ENCODE results near the gene PC. TPM values are rescaled to one million over a fixed set of nuclear protein-coding genes. Genes with fewer than 3 reads are reported as not detected.

PC gene
- total RNA-seq, 1 donor from 2014 or later = 45.9 TPM

DNA sequence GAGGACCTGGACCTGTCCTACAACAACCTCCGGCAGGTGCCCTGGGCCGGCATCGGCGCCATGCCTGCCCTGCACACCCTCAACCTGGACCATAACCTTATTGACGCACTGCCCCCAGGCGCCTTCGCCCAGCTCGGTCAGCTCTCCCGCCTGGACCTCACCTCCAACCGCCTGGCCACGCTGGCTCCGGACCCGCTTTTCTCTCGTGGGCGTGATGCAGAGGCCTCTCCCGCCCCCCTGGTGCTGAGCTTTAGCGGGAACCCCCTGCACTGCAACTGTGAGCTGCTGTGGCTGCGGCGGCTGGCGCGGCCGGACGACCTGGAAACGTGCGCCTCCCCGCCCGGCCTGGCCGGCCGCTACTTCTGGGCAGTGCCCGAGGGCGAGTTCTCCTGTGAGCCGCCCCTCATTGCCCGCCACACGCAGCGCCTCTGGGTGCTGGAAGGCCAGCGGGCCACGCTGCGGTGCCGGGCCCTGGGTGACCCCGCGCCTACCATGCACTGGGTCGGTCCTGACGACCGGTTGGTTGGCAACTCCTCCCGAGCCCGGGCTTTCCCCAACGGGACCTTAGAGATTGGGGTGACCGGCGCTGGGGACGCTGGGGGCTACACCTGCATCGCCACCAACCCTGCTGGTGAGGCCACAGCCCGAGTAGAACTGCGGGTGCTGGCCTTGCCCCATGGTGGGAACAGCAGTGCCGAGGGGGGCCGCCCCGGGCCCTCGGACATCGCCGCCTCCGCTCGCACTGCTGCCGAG, 99.8 kb downstream of the PC start:
- Histone ChIP-seq H3K27me3 (ENCODE audit: control insufficient read depth in 3 of 3, insufficient read depth in 3 of 3, low read length in 3 of 3) (no peaks in the 10 kb centered on the region), H3K27ac (ENCODE audit: low read depth, low read length) (no peak overlapping the region), H3K9me3 (ENCODE audit: control insufficient read depth in 3 of 3, low read length in 3 of 3) (no peaks in the 10 kb centered on the region), H3K4me3 (ENCODE audit: low read length in 3 of 3) (no peak overlapping the region), H3K36me3 (ENCODE audit: control insufficient read depth in 3 of 3, insufficient read depth in 3 of 3, low read length in 3 of 3) (peaks cover 0 to 5% (median 5%) of the 10 kb centered on the region in 3 donors), H3K9ac (ENCODE audit: low read depth in 1 of 3, low read length in 3 of 3) (no peak overlapping the region), H3K4me1 (ENCODE audit: control insufficient read depth in 3 of 3, insufficient read depth in 3 of 3, low read length in 3 of 3) (peaks cover 5 to 19% (median 11%) of the 10 kb centered on the region in 3 donors)

DNA sequence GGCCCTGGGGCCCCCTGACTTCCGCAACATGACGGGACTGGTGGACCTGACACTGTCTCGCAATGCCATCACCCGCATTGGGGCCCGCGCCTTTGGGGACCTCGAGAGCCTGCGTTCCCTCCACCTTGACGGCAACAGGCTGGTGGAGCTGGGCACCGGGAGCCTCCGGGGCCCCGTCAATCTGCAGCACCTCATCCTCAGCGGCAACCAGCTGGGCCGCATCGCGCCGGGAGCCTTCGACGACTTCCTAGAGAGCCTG, 100.3 kb downstream of the PC start:
- Histone ChIP-seq H3K9ac (ENCODE audit: low read depth in 1 of 3, low read length in 3 of 3) (no peak overlapping the region), H3K27me3 (ENCODE audit: control insufficient read depth in 3 of 3, insufficient read depth in 3 of 3, low read length in 3 of 3) (no peaks in the 10 kb centered on the region), H3K4me1 (ENCODE audit: control insufficient read depth in 3 of 3, insufficient read depth in 3 of 3, low read length in 3 of 3) (peaks cover 5 to 19% (median 11%) of the 10 kb centered on the region in 3 donors), H3K4me3 (ENCODE audit: low read length in 3 of 3) (no peak overlapping the region), H3K9me3 (ENCODE audit: control insufficient read depth in 3 of 3, low read length in 3 of 3) (no peaks in the 10 kb centered on the region), H3K27ac (ENCODE audit: low read depth, low read length) (no peak overlapping the region), H3K36me3 (ENCODE audit: control insufficient read depth in 3 of 3, insufficient read depth in 3 of 3, low read length in 3 of 3) (peaks cover 0 to 5% (median 4%) of the 10 kb centered on the region in 3 donors)

DNA sequence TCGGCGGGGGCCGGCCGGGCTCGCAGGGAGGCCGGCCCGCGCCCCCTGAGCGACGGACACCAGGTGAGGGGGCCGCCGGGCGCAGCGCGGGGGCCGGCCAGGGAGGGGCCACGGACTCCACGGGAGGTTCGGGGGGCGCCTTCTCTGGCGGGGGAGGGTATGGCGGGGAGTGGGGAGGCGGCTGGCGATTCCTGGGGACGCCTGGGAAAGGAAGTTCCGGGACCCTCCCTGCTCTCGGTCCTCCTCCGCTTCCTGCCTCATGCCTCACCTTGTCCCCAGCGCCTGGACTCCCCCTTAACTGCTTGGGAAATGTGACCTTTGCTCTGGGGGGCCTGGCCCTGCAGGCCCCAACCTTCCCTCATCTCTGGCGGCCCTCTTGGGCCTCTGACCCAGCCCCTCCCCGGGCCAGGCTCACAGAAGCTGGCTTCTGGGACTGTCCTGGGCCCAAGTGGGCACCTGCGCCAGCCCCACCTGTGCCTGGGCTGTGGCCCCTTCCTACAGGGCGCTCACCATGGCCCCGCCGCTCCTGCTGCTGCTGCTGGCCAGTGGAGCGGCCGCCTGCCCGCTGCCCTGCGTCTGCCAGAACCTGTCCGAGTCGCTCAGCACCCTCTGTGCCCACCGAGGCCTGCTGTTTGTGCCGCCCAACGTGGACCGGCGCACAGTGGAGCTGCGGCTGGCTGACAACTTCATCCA, 100.8 kb downstream of the PC start:
- peak overlapping the region in 1 of 3 donors; percentile 81 for H3K9ac ChIP-seq (ENCODE audit: low read depth in 1 of 3, low read length in 3 of 3)
- H3K27ac ChIP-seq (ENCODE audit: low read depth, low read length) = no peak overlapping the region
- H3K9me3 ChIP-seq (ENCODE audit: control insufficient read depth in 3 of 3, low read length in 3 of 3) = no peaks in the 10 kb centered on the region
- H3K4me1 ChIP-seq (ENCODE audit: control insufficient read depth in 3 of 3, insufficient read depth in 3 of 3, low read length in 3 of 3) = peaks cover 5 to 19% (median 11%) of the 10 kb centered on the region in 3 donors
- peak overlapping the region in 1 of 3 donors; percentile 89 for H3K4me3 ChIP-seq (ENCODE audit: low read length in 3 of 3)
- no peaks in the 10 kb centered on the region for H3K27me3 ChIP-seq (ENCODE audit: control insufficient read depth in 3 of 3, insufficient read depth in 3 of 3, low read length in 3 of 3)
- H3K36me3 ChIP-seq (ENCODE audit: control insufficient read depth in 3 of 3, insufficient read depth in 3 of 3, low read length in 3 of 3) = peaks cover 0 to 5% (median 4%) of the 10 kb centered on the region in 3 donors

DNA sequence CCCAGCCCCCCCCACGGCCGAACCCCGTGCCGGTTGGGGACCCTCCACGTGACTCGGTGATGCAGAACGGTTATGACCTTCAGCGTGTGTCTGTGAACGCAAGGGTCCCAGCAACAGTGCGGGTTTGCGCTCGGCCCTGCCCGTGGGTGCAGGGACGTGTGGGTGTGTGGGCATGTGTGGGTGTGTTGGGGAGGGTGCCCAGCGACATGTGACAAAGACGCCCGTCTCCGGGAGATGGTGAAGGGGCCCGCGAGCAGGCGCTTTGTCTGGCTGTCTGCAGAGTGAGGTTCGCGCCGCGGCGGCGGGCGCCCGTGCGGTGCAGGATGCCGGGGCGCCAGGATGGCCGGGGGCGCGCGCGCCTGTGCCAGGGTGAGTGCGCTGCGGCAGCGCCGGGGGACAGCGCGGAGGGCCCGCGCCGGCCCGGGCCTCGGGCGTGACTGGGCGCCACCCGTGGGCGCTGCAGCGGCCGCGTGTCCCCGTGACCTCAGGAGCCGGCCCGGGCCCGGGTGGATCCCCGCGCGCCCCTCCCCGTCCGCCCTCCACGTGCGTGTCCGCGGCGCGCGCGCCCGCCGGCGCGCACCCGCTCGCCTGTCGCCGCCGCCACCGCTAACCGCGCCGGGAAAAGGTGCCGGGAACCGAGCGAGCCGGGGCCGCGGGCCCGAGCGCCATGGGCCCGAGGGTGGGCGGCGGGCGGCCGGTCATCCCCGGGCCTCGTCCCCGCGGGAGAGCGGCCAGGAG, 101.5 kb downstream of the PC start, which contains the start of gene LRFN4:
TSS of gene LRFN4 (plus strand) at position 569 of the 738 bp plus-strand sequence. CDS start 681 bp downstream, outside the sequence.
- Histone ChIP-seq H3K36me3 (ENCODE audit: control insufficient read depth in 3 of 3, insufficient read depth in 3 of 3, low read length in 3 of 3) (peaks cover 0 to 8% (median 0%) of the 10 kb centered on the region in 3 donors), H3K27ac (ENCODE audit: low read depth, low read length) (peak within 1 kb of the TSS; percentile 89), H3K4me3 (ENCODE audit: low read length in 3 of 3) (peak within 1 kb of the TSS; percentile 80 to 92 (median 87)), H3K9ac (ENCODE audit: low read depth in 1 of 3, low read length in 3 of 3) (peak within 1 kb of the TSS; percentile 88 to 94 (median 94)), H3K27me3 (ENCODE audit: control insufficient read depth in 3 of 3, insufficient read depth in 3 of 3, low read length in 3 of 3) (no peaks in the 10 kb centered on the region), H3K9me3 (ENCODE audit: control insufficient read depth in 3 of 3, low read length in 3 of 3) (no peaks in the 10 kb centered on the region), H3K4me1 (ENCODE audit: control insufficient read depth in 3 of 3, insufficient read depth in 3 of 3, low read length in 3 of 3) (peaks cover 5 to 19% (median 11%) of the 10 kb centered on the region in 3 donors)

DNA sequence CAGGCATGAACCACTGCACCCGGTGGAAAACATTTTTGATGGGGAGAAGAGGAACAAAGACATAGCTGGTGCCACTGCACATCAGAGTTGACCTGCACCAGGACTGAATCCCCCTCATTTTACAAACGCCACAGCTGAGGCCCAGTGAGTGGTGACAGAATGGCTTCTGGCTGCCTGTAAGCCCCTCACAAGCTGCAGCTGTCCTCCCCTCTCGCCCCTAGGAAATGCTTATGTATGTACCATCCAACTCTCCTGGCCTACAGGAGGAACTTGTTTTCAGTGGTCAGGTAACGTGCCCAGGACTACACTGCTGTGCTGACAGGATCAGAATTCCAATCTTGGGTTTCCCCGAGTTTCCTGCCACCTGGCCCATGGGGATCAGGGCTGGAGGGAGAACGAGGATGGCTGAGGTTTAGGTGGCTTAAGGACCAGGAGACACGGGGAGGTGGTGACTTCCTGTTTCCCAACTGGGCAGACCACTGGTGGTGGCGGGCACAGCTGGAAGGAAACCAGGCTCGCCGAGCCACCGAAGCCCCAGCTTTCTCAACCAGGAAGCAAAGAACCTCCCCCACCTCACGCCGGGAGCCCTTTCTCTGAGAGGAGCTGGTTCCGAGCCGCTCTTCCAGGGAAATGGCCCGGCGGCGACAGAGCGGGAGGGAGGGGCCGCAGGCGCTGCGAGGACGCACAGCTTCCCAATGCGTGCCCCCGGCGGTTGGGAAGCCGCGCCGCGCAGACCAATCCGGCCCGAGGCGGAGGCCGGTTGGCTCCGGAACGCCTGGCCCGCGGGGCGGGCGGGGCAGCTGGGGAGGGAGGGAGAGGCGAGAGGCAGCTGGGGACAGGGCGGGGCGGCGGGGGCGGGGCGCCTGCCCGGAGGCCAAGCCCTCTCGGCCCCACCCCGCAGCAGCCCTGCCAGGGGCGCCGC, 102.3 kb downstream of the PC start:
- Histone ChIP-seq H3K9me3 (ENCODE audit: control insufficient read depth in 3 of 3, low read length in 3 of 3) (no peaks in the 10 kb centered on the region), H3K36me3 (ENCODE audit: control insufficient read depth in 3 of 3, insufficient read depth in 3 of 3, low read length in 3 of 3) (peaks cover 0 to 8% (median 4%) of the 10 kb centered on the region in 3 donors), H3K4me1 (ENCODE audit: control insufficient read depth in 3 of 3, insufficient read depth in 3 of 3, low read length in 3 of 3) (peaks cover 5 to 19% (median 11%) of the 10 kb centered on the region in 3 donors), H3K27me3 (ENCODE audit: control insufficient read depth in 3 of 3, insufficient read depth in 3 of 3, low read length in 3 of 3) (no peaks in the 10 kb centered on the region), H3K4me3 (ENCODE audit: low read length in 3 of 3) (peak overlapping the region; percentile 80 to 92 (median 87)), H3K27ac (ENCODE audit: low read depth, low read length) (peak overlapping the region; percentile 89), H3K9ac (ENCODE audit: low read depth in 1 of 3, low read length in 3 of 3) (peak overlapping the region; percentile 88 to 94 (median 94))

DNA sequence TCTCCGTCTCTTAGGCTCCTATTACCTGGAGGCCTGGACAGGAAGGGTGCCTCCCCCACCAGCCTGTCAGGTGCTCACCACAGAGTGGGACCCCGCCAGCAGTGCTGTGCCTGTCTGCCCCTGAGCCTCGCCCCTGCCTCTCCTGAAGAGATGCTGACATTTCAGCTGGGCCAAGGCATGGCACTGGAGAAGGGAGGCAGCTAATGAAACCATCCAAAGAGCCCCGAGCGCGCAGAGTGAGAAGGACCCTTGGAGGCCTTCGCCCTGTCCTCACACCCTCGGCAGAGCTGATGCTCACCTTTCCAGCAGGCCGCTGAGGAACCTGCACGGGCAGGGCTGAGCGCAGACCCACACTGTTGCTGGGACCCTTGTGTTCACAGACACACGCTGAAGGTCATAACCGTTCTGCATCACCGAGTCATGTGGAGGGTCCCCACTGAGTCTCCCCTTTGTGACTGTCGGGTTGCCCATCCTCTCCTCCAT, 103.4 kb downstream of the PC start:
- H3K27ac ChIP-seq (ENCODE audit: low read depth, low read length) = no peak overlapping the region
- peak overlapping the region in 1 of 3 donors; percentile 88 for H3K9ac ChIP-seq (ENCODE audit: low read depth in 1 of 3, low read length in 3 of 3)

DNA sequence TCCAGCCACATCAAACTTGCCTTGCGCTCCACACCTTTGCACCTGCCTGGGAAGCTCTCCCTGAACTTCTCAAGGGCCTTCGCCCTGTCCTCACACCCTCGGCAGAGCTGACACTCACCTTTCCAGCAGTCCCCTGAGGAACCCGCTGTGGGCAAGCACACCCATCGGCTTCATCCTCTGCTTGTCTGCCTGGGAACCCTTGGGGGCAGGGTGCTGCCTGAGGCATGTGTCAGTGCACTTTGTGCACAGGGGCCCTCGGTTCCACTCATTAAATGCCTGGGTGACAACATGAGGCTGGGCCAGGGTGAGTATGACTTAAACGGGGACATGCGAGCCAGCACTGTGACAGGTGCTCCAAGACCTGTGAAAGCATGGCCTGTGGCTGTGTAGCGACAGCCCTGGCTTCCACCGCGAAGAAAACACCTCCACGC, 103.9 kb downstream of the PC start:
- no peak overlapping the region for H3K4me3 ChIP-seq (ENCODE audit: low read length in 3 of 3)
- H3K9me3 ChIP-seq (ENCODE audit: control insufficient read depth in 3 of 3, low read length in 3 of 3) = no peaks in the 10 kb centered on the region
- H3K36me3 ChIP-seq (ENCODE audit: control insufficient read depth in 3 of 3, insufficient read depth in 3 of 3, low read length in 3 of 3) = peaks cover 4 to 13% (median 11%) of the 10 kb centered on the region in 3 donors
- no peak overlapping the region for H3K27ac ChIP-seq (ENCODE audit: low read depth, low read length)
- H3K9ac ChIP-seq (ENCODE audit: low read depth in 1 of 3, low read length in 3 of 3) = no peak overlapping the region
- H3K4me1 ChIP-seq (ENCODE audit: control insufficient read depth in 3 of 3, insufficient read depth in 3 of 3, low read length in 3 of 3) = peaks cover 5 to 19% (median 11%) of the 10 kb centered on the region in 3 donors
- H3K27me3 ChIP-seq (ENCODE audit: control insufficient read depth in 3 of 3, insufficient read depth in 3 of 3, low read length in 3 of 3) = no peaks in the 10 kb centered on the region

More for the DNA sequence above, 103.4 kb downstream of the PC start:
- no peak overlapping the region for H3K4me3 ChIP-seq (ENCODE audit: low read length in 3 of 3)
- peaks cover 3 to 10% (median 9%) of the 10 kb centered on the region in 3 donors for H3K36me3 ChIP-seq (ENCODE audit: control insufficient read depth in 3 of 3, insufficient read depth in 3 of 3, low read length in 3 of 3)
- peaks cover 5 to 19% (median 11%) of the 10 kb centered on the region in 3 donors for H3K4me1 ChIP-seq (ENCODE audit: control insufficient read depth in 3 of 3, insufficient read depth in 3 of 3, low read length in 3 of 3)
- H3K27me3 ChIP-seq (ENCODE audit: control insufficient read depth in 3 of 3, insufficient read depth in 3 of 3, low read length in 3 of 3) = no peaks in the 10 kb centered on the region
- H3K9me3 ChIP-seq (ENCODE audit: control insufficient read depth in 3 of 3, low read length in 3 of 3) = no peaks in the 10 kb centered on the region

DNA sequence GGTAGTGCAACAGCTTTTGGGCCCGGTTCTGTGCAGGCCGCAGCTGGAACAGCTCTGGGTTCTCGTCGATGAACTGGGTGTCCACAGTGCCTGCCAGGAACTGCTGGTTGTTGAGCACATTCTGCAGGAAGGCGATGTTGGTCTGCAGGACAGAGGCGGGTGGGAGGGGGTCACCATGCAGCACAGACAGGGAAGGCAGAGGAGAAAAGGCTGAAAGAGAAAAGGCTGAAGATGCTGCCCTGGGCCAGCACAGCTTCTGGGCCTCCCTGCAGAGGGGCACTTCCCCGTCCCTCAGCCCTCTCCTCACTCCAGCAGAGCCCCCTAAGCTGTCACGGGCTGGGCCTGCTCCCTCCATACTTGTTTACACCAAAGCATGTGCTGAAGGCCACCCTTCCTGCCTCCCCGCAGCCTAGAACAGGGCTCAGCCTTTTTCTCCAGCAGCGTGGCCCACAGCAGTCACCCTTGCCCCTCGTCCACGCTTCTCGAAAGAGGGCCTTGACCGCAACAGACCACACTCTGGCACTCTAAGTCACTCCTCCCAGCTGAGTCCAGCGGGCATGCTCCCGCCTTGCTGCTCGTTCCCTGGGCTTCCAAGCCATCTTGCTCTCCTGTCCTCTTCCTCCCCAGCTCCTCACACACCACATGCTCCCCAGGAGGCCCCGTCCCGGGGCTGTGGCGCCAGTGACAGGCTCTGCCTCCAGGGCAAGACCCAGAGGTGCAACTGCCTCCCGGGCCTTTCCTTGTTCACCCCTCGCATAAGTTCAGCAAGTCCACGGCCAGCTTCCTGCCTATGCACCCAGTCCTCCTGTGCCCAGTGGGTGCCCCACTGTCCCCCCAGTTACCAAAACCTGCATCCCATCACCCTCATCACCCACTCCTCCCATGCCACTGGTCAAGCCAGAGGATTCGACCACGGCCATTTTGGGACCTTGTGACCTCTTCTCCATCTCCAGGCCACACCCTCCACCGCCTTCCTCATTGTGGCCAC, 104.6 kb downstream of the PC start:
- Histone ChIP-seq H3K9me3 (ENCODE audit: control insufficient read depth in 3 of 3, low read length in 3 of 3) (no peaks in the 10 kb centered on the region), H3K36me3 (ENCODE audit: control insufficient read depth in 3 of 3, insufficient read depth in 3 of 3, low read length in 3 of 3) (peaks cover 8 to 14% (median 14%) of the 10 kb centered on the region in 3 donors), H3K4me1 (ENCODE audit: control insufficient read depth in 3 of 3, insufficient read depth in 3 of 3, low read length in 3 of 3) (peaks cover 5 to 19% (median 11%) of the 10 kb centered on the region in 3 donors), H3K4me3 (ENCODE audit: low read length in 3 of 3) (no peak overlapping the region), H3K27me3 (ENCODE audit: control insufficient read depth in 3 of 3, insufficient read depth in 3 of 3, low read length in 3 of 3) (no peaks in the 10 kb centered on the region), H3K9ac (ENCODE audit: low read depth in 1 of 3, low read length in 3 of 3) (no peak overlapping the region), H3K27ac (ENCODE audit: low read depth, low read length) (no peak overlapping the region)
